Erythroblast (primary cell): ENCODE results near the gene NLRP6.

Experiments
- GATA1 ChIP-seq: IDR thresholded peaks from 2 replicates; pipeline ENCODE4 v1.6.1; 2011; ENCODE audit warnings: low read depth, mild to moderate bottlenecking, control low read depth, low read length, moderate library complexity
- POLR2A ChIP-seq: IDR thresholded peaks from 2 replicates; pipeline ENCODE4 v1.6.1; 2011; ENCODE audit warnings: mild to moderate bottlenecking, low read length

DNA sequence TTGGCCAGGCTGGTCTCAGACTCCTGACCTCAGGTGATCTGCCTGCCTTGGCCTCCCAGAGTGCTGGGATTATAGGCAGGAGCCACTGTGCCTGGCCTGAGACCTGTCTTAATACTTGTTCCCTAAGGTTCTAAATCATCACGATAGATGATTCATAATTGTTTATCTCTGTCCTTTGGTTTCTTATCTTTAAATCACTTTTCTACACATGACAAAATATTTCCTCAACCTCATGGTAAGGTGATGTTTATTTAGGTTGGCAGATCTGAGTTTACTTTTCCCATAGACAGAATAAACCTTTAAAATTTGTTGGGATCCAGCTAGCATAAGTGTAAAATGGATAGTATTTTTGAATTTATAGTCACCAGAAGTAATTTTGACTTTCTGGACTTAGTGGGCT lies 37.9 kb upstream of the NLRP6 start:
- TF ChIP-seq POLR2A (no peak), GATA1 (no peak)
